Activated CD4-positive, alpha-beta T cell treated with anti-CD3 and anti-CD28 coated beads, Interleukin-2, amount 10 ng/mL, durations not matched to agents 7 days and 5 days (primary cell): ENCODE measurements around the gene NEDD4L. TPM values are rescaled to one million over a fixed set of nuclear protein-coding genes. Genes with fewer than 3 reads are reported as not detected.

Source experiments
- CTCF ChIA-PET: fragments of 350-600 bp; sonication (Branson Sonifier 250); formaldehyde crosslinking; loops from one replicate; lab custom pipeline; 2021; ENCODE audit warnings: antibody characterized with exemption; lab: Charles Lee
- POLR2A ChIA-PET: fragments of 350-600 bp; sonication (Branson Sonifier 250); formaldehyde crosslinking; loops from one replicate; lab custom pipeline; 2021; ENCODE audit warnings: antibody characterized with exemption; lab: Charles Lee
- DNase-seq: peaks from one replicate; pipeline ENCODE4 v3.0.0-alpha.2; 2020
- H3K27ac Mint-ChIP-seq: one replicate; pipeline ENCODE4 v1.8.0; 2021; ENCODE audit warnings: mild to moderate bottlenecking, moderate library complexity, mixed read lengths
- H3K27me3 Mint-ChIP-seq: one replicate; pipeline ENCODE4 v1.8.0; 2021; ENCODE audit warnings: mixed read lengths
- H3K36me3 Mint-ChIP-seq: one replicate; pipeline ENCODE4 v1.8.0; 2021; ENCODE audit warnings: low read depth, mixed read lengths
- H3K4me1 Mint-ChIP-seq: one replicate; pipeline ENCODE4 v1.8.0; 2021; ENCODE audit warnings: mixed read lengths
- H3K4me3 Mint-ChIP-seq: one replicate; pipeline ENCODE4 v1.8.0; 2021; ENCODE audit warnings: mild to moderate bottlenecking, moderate library complexity, mixed read lengths
- H3K9me3 Mint-ChIP-seq: one replicate; pipeline ENCODE4 v1.8.0; 2021; ENCODE audit warnings: mixed read lengths
- total RNA-seq, 2 experiments: library from RNA; stranded (reverse); gene quantifications; one replicate each; pipeline ENCODE4 v1.2.3, GENCODE V29; 2021

NEDD4L gene
- total RNA-seq, 2 experiments from 2014 or later = 5.6 to 8.1 TPM

- ChIA-PET CTCF (no interaction called here), POLR2A (no interaction called here)
- Mint-ChIP-seq H3K4me3 (no peak overlapping the region), H3K4me1 (no peaks in the 10 kb centered on the region), H3K36me3 (no peaks in the 10 kb centered on the region), H3K27me3 (peaks cover 5% of the 10 kb centered on the region), H3K27ac (no peak overlapping the region), H3K9me3 (no peaks in the 10 kb centered on the region)
- DNase-seq = no peak
Observed at GRCh38 chr18:58091099-58091611, 47.1 kb downstream of the NEDD4L start.

DNA sequence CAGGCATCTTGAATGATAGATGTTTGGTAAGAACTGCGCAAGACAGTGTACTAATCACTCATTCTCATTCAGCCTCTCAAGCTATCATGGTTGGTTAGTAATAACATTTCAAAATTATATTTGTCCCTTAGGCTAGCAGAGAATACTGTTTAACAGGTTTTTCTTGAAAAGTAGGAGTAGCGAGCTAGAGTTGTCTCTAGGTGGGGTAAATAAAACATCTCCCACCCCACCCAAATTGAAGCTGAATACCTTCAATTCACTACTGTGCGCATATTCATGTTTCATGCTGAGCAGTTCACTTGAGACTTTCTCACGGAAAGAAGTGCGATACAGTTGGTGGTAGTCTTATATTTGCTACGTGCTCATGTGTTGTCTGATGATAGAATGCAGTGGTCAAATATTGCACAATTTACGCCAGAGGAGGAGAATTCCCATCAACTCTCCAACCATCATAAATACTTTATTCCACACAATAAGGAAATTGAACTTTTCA lies 49.3 kb downstream of the NEDD4L start:
- Mint-ChIP-seq H3K27me3 (peaks cover 4% of the 10 kb centered on the region), H3K27ac (no peak overlapping the region), H3K9me3 (no peaks in the 10 kb centered on the region), H3K4me3 (no peak overlapping the region), H3K4me1 (no peaks in the 10 kb centered on the region), H3K36me3 (no peaks in the 10 kb centered on the region)
- POLR2A ChIA-PET = no interaction called here
- CTCF ChIA-PET = interaction anchor here (0.7 kb wide), 1 partner anchor 764 kb away, joined by 3 read pairs; no protein-coding TSS in a partner anchor
- no peak for DNase-seq

- Mint-ChIP-seq H3K9me3 (no peaks in the 10 kb centered on the region), H3K27me3 (peaks cover 4% of the 10 kb centered on the region), H3K4me1 (no peaks in the 10 kb centered on the region), H3K27ac (no peak overlapping the region), H3K36me3 (no peaks in the 10 kb centered on the region), H3K4me3 (no peak overlapping the region)
- ChIA-PET CTCF (no interaction called here), POLR2A (no interaction called here)
- DNase-seq = no peak
Observed at GRCh38 chr18:58095222-58095621, 51.2 kb downstream of the NEDD4L start.

GRCh38 chr18:58095655-58096054 lies 51.6 kb downstream of the NEDD4L start:
- Mint-ChIP-seq H3K9me3 (no peaks in the 10 kb centered on the region), H3K36me3 (no peaks in the 10 kb centered on the region), H3K27me3 (peaks cover 4% of the 10 kb centered on the region), H3K27ac (no peak overlapping the region), H3K4me3 (no peak overlapping the region), H3K4me1 (no peaks in the 10 kb centered on the region)
- POLR2A ChIA-PET = no interaction called here
- DNase-seq = no peak
- CTCF ChIA-PET = interaction anchor here (0.6 kb wide), 1 partner anchor 521 kb away, joined by 3 read pairs; no protein-coding TSS in a partner anchor

GRCh38 chr18:58096658-58097057 lies 52.6 kb downstream of the NEDD4L start:
- Mint-ChIP-seq H3K36me3 (no peaks in the 10 kb centered on the region), H3K27ac (no peak overlapping the region), H3K4me3 (no peak overlapping the region), H3K27me3 (peaks cover 4% of the 10 kb centered on the region), H3K9me3 (no peaks in the 10 kb centered on the region), H3K4me1 (no peaks in the 10 kb centered on the region)
- DNase-seq = no peak
- ChIA-PET POLR2A (no interaction called here), CTCF (no interaction called here)

DNA sequence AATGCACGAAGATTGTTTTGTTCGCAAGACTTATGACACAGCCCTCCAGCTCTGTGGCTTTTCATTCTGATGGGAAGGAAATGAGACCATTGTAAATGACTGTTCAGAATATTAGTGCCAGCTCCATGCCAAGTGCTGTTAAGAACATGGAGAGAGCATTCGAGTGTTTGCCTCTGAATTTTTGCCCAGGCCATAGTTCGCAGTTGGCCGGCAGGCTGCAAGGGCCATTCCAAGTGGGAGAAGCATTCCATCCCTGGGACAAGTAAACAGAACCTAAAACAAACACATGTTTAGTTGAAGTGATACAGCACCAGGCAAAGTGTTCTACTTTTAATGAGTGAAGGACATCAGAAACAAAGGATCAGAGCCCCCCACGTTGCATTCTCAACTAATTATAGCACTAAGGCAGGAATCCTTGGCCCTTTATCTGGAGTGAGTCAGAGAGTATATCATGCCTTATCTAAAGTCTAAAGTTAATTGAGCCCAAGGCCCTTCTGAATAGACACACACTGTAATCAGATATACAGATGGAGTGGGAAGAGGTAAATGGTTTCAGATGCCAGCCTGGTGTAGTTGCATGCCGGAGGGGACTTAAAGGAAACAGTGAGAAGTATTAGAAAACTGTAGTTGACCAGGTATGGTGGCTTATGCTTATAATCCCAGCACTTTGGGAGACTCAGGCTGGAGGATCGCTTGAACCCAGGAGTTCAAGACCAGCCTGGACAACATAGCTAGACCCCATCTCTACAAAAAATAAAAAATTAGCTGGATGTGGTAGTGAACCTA lies 53.3 kb downstream of the NEDD4L start:
- ChIA-PET CTCF (no interaction called here), POLR2A (no interaction called here)
- Mint-ChIP-seq H3K27me3 (peaks cover 4% of the 10 kb centered on the region), H3K4me1 (no peaks in the 10 kb centered on the region), H3K9me3 (no peaks in the 10 kb centered on the region), H3K27ac (no peak overlapping the region), H3K36me3 (no peaks in the 10 kb centered on the region), H3K4me3 (no peak overlapping the region)
- DNase-seq = no peak

DNA sequence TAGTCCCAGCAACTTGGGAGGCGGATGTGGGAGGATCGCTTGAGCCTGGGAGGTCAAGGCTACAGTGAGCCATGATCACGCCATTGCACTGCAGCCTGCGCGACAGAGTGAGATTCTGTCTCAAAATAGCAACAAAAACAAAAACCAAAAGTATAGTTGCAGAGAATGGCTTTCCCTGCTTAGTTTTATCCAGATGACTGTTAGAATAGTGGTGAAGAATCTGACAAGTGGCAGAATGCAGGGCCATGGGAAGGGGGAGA lies 53.8 kb downstream of the NEDD4L start:
- no peak for DNase-seq
- ChIA-PET CTCF (no interaction called here), POLR2A (no interaction called here)

GRCh38 chr18:58098706-58099105 lies 54.7 kb downstream of the NEDD4L start:
- no peak for DNase-seq
- CTCF ChIA-PET = interaction anchor here (0.7 kb wide), 1 partner anchor 146 kb away, joined by 3 read pairs; no protein-coding TSS in a partner anchor
- Mint-ChIP-seq H3K27me3 (peaks cover 8% of the 10 kb centered on the region), H3K27ac (no peak overlapping the region), H3K36me3 (no peaks in the 10 kb centered on the region), H3K9me3 (no peaks in the 10 kb centered on the region), H3K4me1 (no peaks in the 10 kb centered on the region), H3K4me3 (no peak overlapping the region)
- POLR2A ChIA-PET = no interaction called here

More for the DNA sequence above, 53.8 kb downstream of the NEDD4L start:
- no peak overlapping the region for H3K27ac Mint-ChIP-seq
- no peaks in the 10 kb centered on the region for H3K36me3 Mint-ChIP-seq
- peaks cover 4% of the 10 kb centered on the region for H3K27me3 Mint-ChIP-seq
- H3K4me1 Mint-ChIP-seq = no peaks in the 10 kb centered on the region
- H3K4me3 Mint-ChIP-seq = no peak overlapping the region
- no peaks in the 10 kb centered on the region for H3K9me3 Mint-ChIP-seq

DNA sequence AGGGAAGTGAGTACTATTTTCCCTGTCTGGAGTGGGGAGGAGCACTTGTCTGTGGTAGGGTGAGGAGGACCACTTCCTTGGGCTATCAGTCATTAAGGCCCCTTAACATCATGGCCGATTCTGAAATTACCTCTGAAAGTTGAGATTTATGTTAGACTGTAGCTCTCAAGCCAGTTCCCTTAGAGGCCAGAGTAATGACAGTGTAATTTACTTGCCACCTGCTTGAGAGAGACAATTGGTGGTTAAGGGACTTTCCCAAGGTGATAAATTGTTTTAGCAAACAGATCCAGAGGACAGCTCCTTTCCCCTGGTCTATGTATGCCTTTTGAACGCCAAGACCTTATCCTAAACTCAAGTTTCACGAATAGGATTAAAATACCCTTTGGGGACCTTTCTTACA lies 56.1 kb downstream of the NEDD4L start:
- no peaks in the 10 kb centered on the region for H3K36me3 Mint-ChIP-seq
- H3K4me3 Mint-ChIP-seq = no peak overlapping the region
- no peak for DNase-seq
- CTCF ChIA-PET = no interaction called here
- POLR2A ChIA-PET = no interaction called here
- no peaks in the 10 kb centered on the region for H3K9me3 Mint-ChIP-seq
- H3K27me3 Mint-ChIP-seq = peaks cover 14% of the 10 kb centered on the region
- peaks cover 2% of the 10 kb centered on the region for H3K4me1 Mint-ChIP-seq
- no peak overlapping the region for H3K27ac Mint-ChIP-seq

GRCh38 chr18:58101291-58101794 lies 57.3 kb downstream of the NEDD4L start:
- Mint-ChIP-seq H3K27me3 (peaks cover 10% of the 10 kb centered on the region), H3K27ac (no peak overlapping the region), H3K4me3 (no peak overlapping the region), H3K4me1 (peaks cover 2% of the 10 kb centered on the region), H3K36me3 (no peaks in the 10 kb centered on the region), H3K9me3 (no peaks in the 10 kb centered on the region)
- no peak for DNase-seq
- CTCF ChIA-PET = no interaction called here
- POLR2A ChIA-PET = no interaction called here

- Mint-ChIP-seq H3K4me1 (peaks cover 2% of the 10 kb centered on the region), H3K4me3 (no peak overlapping the region), H3K27ac (no peak overlapping the region), H3K36me3 (no peaks in the 10 kb centered on the region), H3K9me3 (no peaks in the 10 kb centered on the region), H3K27me3 (peaks cover 10% of the 10 kb centered on the region)
- CTCF ChIA-PET = no interaction called here
- POLR2A ChIA-PET = no interaction called here
- DNase-seq = no peak
Observed at GRCh38 chr18:58102018-58102417, 58.0 kb downstream of the NEDD4L start.

- Mint-ChIP-seq H3K4me1 (peaks cover 2% of the 10 kb centered on the region), H3K36me3 (no peaks in the 10 kb centered on the region), H3K9me3 (no peaks in the 10 kb centered on the region), H3K27ac (no peak overlapping the region), H3K27me3 (peaks cover 10% of the 10 kb centered on the region), H3K4me3 (no peak overlapping the region)
- no peak for DNase-seq
- POLR2A ChIA-PET = no interaction called here
- CTCF ChIA-PET = no interaction called here
Observed at GRCh38 chr18:58102875-58103274, 58.8 kb downstream of the NEDD4L start.

- Mint-ChIP-seq H3K9me3 (no peaks in the 10 kb centered on the region), H3K27ac (no peak overlapping the region), H3K4me1 (peaks cover 2% of the 10 kb centered on the region), H3K36me3 (no peaks in the 10 kb centered on the region), H3K4me3 (no peak overlapping the region), H3K27me3 (peaks cover 10% of the 10 kb centered on the region)
- ChIA-PET CTCF (interaction anchor here (1.1 kb wide), 1 partner anchor 18 kb away, joined by 3 read pairs; no protein-coding TSS in a partner anchor), POLR2A (no interaction called here)
- no peak for DNase-seq
Observed at GRCh38 chr18:58103339-58103985, 59.4 kb downstream of the NEDD4L start.
